Osteocyte (in vitro differentiated cells): ENCODE results near the gene EVA1A. TPM values are rescaled to one million over a fixed set of nuclear protein-coding genes. Genes with fewer than 3 reads are reported as not detected.

Experiments
- DNase-seq: peaks from one replicate; pipeline ENCODE4 v3.0.0; 2021; ENCODE audit warnings: mixed read lengths; ENCODE audit not compliant: unreplicated experiment; ENCODE audit errors: extremely low spot score
- H3K27ac Mint-ChIP-seq: one replicate; pipeline ENCODE4 v1.8.0; 2021; ENCODE audit warnings: mild to moderate bottlenecking, mixed read lengths; ENCODE audit not compliant: unreplicated experiment
- H3K27me3 Mint-ChIP-seq: one replicate; pipeline ENCODE4 v1.8.0; 2021; ENCODE audit warnings: mixed read lengths; ENCODE audit not compliant: unreplicated experiment
- H3K36me3 Mint-ChIP-seq: one replicate; pipeline ENCODE4 v1.8.0; 2021; ENCODE audit warnings: mixed read lengths; ENCODE audit not compliant: unreplicated experiment
- H3K4me1 Mint-ChIP-seq: one replicate; pipeline ENCODE4 v1.8.0; 2021; ENCODE audit warnings: mixed read lengths; ENCODE audit not compliant: unreplicated experiment
- H3K4me3 Mint-ChIP-seq: one replicate; pipeline ENCODE4 v1.8.0; 2021; ENCODE audit warnings: mild to moderate bottlenecking, moderate library complexity, mixed read lengths; ENCODE audit not compliant: unreplicated experiment
- H3K9me3 Mint-ChIP-seq: one replicate; pipeline ENCODE4 v1.8.0; 2021; ENCODE audit warnings: mixed read lengths; ENCODE audit not compliant: unreplicated experiment
- CTCF ChIP-seq: fragments of 200-600 bp; sonication (generic); IDR thresholded peaks from 2 replicates; pipeline ENCODE4 v1.5.0; 2021; ENCODE audit warnings: antibody characterized with exemption, mild to moderate bottlenecking, moderate library complexity
- total RNA-seq: library from RNA; stranded (reverse); gene quantifications from 2 replicates; pipeline ENCODE4 v1.2.1, GENCODE V29; 2021

Gene EVA1A
- total RNA-seq, 1 donor from 2014 or later: 33.5 TPM

GRCh38 chr2:75589391-75590105 is 28.8 kb upstream of the EVA1A start:
- no peak for TF ChIP-seq CTCF
- no peak overlapping the region for H3K4me3 Mint-ChIP-seq
- H3K36me3 Mint-ChIP-seq: no peaks in the 10 kb centered on the region
- H3K27ac Mint-ChIP-seq: peak overlapping the region; percentile 9
- H3K4me1 Mint-ChIP-seq: peaks cover 55% of the 10 kb centered on the region
- no peak for DNase-seq
- no peaks in the 10 kb centered on the region for H3K27me3 Mint-ChIP-seq
- H3K9me3 Mint-ChIP-seq: no peaks in the 10 kb centered on the region

GRCh38 chr2:75587954-75588587 is 27.3 kb upstream of the EVA1A start:
- H3K9me3 Mint-ChIP-seq: no peaks in the 10 kb centered on the region
- no peak for DNase-seq
- H3K36me3 Mint-ChIP-seq: no peaks in the 10 kb centered on the region
- TF ChIP-seq CTCF: no peak
- no peak overlapping the region for H3K4me3 Mint-ChIP-seq
- peaks cover 46% of the 10 kb centered on the region for H3K4me1 Mint-ChIP-seq
- no peaks in the 10 kb centered on the region for H3K27me3 Mint-ChIP-seq
- peak overlapping the region; percentile 80 for H3K27ac Mint-ChIP-seq

GRCh38 chr2:75586971-75587370 is 26.2 kb upstream of the EVA1A start:
- Mint-ChIP-seq H3K27ac (peak overlapping the region; percentile 0), H3K9me3 (no peaks in the 10 kb centered on the region), H3K4me1 (peaks cover 36% of the 10 kb centered on the region), H3K4me3 (no peak overlapping the region), H3K27me3 (no peaks in the 10 kb centered on the region), H3K36me3 (no peaks in the 10 kb centered on the region)
- no peak for TF ChIP-seq CTCF
- DNase-seq: no peak

- no peak for DNase-seq
- Mint-ChIP-seq H3K27me3 (no peaks in the 10 kb centered on the region), H3K4me3 (no peak overlapping the region), H3K9me3 (peaks cover 5% of the 10 kb centered on the region), H3K4me1 (peaks cover 7% of the 10 kb centered on the region), H3K36me3 (peaks cover 7% of the 10 kb centered on the region), H3K27ac (no peak overlapping the region)
- TF ChIP-seq CTCF: no peak
Observed at GRCh38 chr2:75582840-75583239, 22.1 kb upstream of the EVA1A start.

- TF ChIP-seq CTCF: no peak
- Mint-ChIP-seq H3K27me3 (no peaks in the 10 kb centered on the region), H3K9me3 (peaks cover 5% of the 10 kb centered on the region), H3K4me3 (no peak overlapping the region), H3K4me1 (no peaks in the 10 kb centered on the region), H3K36me3 (peaks cover 7% of the 10 kb centered on the region), H3K27ac (no peak overlapping the region)
- DNase-seq: no peak
Observed at GRCh38 chr2:75580606-75581005, 19.9 kb upstream of the EVA1A start.
